ENCODE measurements around the gene ZCCHC24. TPM values are rescaled to one million over a fixed set of nuclear protein-coding genes. Genes with fewer than 3 reads are reported as not detected.

The ZCCHC24 gene
- total RNA-seq, 2 experiments from 2014 or later: 0.98 to 2.2 TPM

DNA sequence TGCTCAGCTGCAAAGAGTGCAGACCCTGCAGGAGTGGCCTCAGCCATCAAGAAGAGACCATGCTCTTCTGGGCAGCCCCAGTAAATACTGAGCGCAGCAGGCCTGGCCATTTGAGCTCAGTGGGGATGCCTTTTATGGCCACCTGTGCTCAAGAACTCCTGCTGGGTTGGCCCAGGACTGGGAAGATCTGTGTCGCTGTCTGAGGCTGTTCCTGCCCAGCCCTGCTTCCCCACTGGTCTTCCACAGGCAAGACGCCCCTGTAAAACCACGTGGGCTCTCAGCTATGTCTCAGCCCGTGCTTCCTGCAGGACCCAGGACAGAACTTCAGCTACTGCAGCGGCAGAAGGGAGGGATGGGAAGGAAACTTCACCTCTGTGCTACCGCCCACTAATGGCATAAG lies 108.7 kb downstream of the ZCCHC24 start:
- BruUV-seq (replicated peaks): no TSS peak
- H3K27ac ChIP-seq (ENCODE audit: low read depth, low read length, poor library complexity, severe bottlenecking): no peak overlapping the region
- H3K79me2 ChIP-seq (ENCODE audit: insufficient read depth, low read depth, low read length): no peaks in the 10 kb centered on the region
- H3K36me3 ChIP-seq (ENCODE audit: insufficient read depth, low read length): no peaks in the 10 kb centered on the region
- no peak overlapping the region for H3K4me3 ChIP-seq (ENCODE audit: low read depth, low read length, poor library complexity, severe bottlenecking)
- intact Hi-C loops (cut with micrococcal nuclease; ENCODE audit: unreplicated experiment): no loop called here
- H3K9me3 ChIP-seq (ENCODE audit: low read length): no peaks in the 10 kb centered on the region
- H2AFZ ChIP-seq (ENCODE audit: low read length): no peak overlapping the region
- no peaks in the 10 kb centered on the region for H3K4me1 ChIP-seq (ENCODE audit: insufficient read depth, low read length, poor library complexity, severe bottlenecking)
- ChIA-PET CTCF (ENCODE audit: unreplicated experiment) (no interaction called here), POLR2A (interaction anchor here (1.7 kb wide), 1 partner anchor 9 kb away, joined by 5 read pairs; no protein-coding TSS in a partner anchor)
- H3K4me2 ChIP-seq (ENCODE audit: low read length): no peak overlapping the region
- no peaks in the 10 kb centered on the region for H3K9me2 ChIP-seq (ENCODE audit: insufficient read depth, low read length)
- TF ChIP-seq EZH2phosphoT487 (IDR thresholded peaks at IDR 0.05; ENCODE audit: borderline replicate concordance, low read depth, low read length) (no peak), CTCF (conservative IDR thresholded peaks at IDR 0.05; ENCODE audit: low read length) (no peak)
- DNase-seq (ENCODE audit: low spot score): no peak
- H4K20me1 ChIP-seq (ENCODE audit: insufficient read depth, low read length): no peaks in the 10 kb centered on the region

GRCh38 chr10:79336276-79336675 lies 109.1 kb downstream of the ZCCHC24 start:
- Histone ChIP-seq H3K4me3 (ENCODE audit: low read depth, low read length, poor library complexity, severe bottlenecking) (no peak overlapping the region), H3K79me2 (ENCODE audit: insufficient read depth, low read depth, low read length) (no peaks in the 10 kb centered on the region), H4K20me1 (ENCODE audit: insufficient read depth, low read length) (no peaks in the 10 kb centered on the region), H3K4me1 (ENCODE audit: insufficient read depth, low read length, poor library complexity, severe bottlenecking) (no peaks in the 10 kb centered on the region), H2AFZ (ENCODE audit: low read length) (no peak overlapping the region), H3K9me3 (ENCODE audit: low read length) (no peaks in the 10 kb centered on the region), H3K27ac (ENCODE audit: low read depth, low read length, poor library complexity, severe bottlenecking) (no peak overlapping the region), H3K9me2 (ENCODE audit: insufficient read depth, low read length) (no peaks in the 10 kb centered on the region), H3K36me3 (ENCODE audit: insufficient read depth, low read length) (no peaks in the 10 kb centered on the region), H3K4me2 (ENCODE audit: low read length) (no peak overlapping the region)
- DNase-seq (ENCODE audit: low spot score): no peak
- ChIA-PET POLR2A (interaction anchor here (1.7 kb wide), 1 partner anchor 10 kb away, joined by 5 read pairs; no protein-coding TSS in a partner anchor), CTCF (ENCODE audit: unreplicated experiment) (no interaction called here)
- TF ChIP-seq EZH2phosphoT487 (IDR thresholded peaks at IDR 0.05; ENCODE audit: borderline replicate concordance, low read depth, low read length): no peak
- no peak for TF ChIP-seq CTCF (conservative IDR thresholded peaks at IDR 0.05; ENCODE audit: low read length)
- no TSS peak for BruUV-seq (replicated peaks)
- intact Hi-C loops (cut with micrococcal nuclease; ENCODE audit: unreplicated experiment): no loop called here

GRCh38 chr10:79335470-79336235 lies 109.8 kb downstream of the ZCCHC24 start:
- intact Hi-C loops (cut with micrococcal nuclease; ENCODE audit: unreplicated experiment): no loop called here
- H3K4me2 ChIP-seq (ENCODE audit: low read length): no peak overlapping the region
- no peaks in the 10 kb centered on the region for H3K9me3 ChIP-seq (ENCODE audit: low read length)
- no peaks in the 10 kb centered on the region for H3K36me3 ChIP-seq (ENCODE audit: insufficient read depth, low read length)
- CTCF ChIA-PET (ENCODE audit: unreplicated experiment): no interaction called here
- H3K27ac ChIP-seq (ENCODE audit: low read depth, low read length, poor library complexity, severe bottlenecking): no peak overlapping the region
- H3K4me3 ChIP-seq (ENCODE audit: low read depth, low read length, poor library complexity, severe bottlenecking): no peak overlapping the region
- no peaks in the 10 kb centered on the region for H4K20me1 ChIP-seq (ENCODE audit: insufficient read depth, low read length)
- no peaks in the 10 kb centered on the region for H3K9me2 ChIP-seq (ENCODE audit: insufficient read depth, low read length)
- DNase-seq (ENCODE audit: low spot score): no peak
- H3K79me2 ChIP-seq (ENCODE audit: insufficient read depth, low read depth, low read length): no peaks in the 10 kb centered on the region
- H3K4me1 ChIP-seq (ENCODE audit: insufficient read depth, low read length, poor library complexity, severe bottlenecking): no peaks in the 10 kb centered on the region
- POLR2A ChIA-PET: interaction anchor here (0.7 to 1.7 kb wide), 2 partner anchors 10 to 261 kb away, joined by 4 to 5 read pairs; no protein-coding TSS in a partner anchor
- BruUV-seq (replicated peaks): no TSS peak
- TF ChIP-seq CTCF (conservative IDR thresholded peaks at IDR 0.05; ENCODE audit: low read length) (no peak), EZH2phosphoT487 (IDR thresholded peaks at IDR 0.05; ENCODE audit: borderline replicate concordance, low read depth, low read length) (no peak)
- H2AFZ ChIP-seq (ENCODE audit: low read length): no peak overlapping the region

All from OCI-LY7 (cell line).